HUES64 (cell line): ENCODE results near the gene PLCXD3.

Experiments
- H3K27ac ChIP-seq: 2 replicates; pipeline ENCODE4 v1.7.0; 2013; ENCODE audit warnings: low read depth, low read length, inconsistent platforms
- H3K27me3 ChIP-seq: 2 replicates; pipeline ENCODE4 v1.6.1; 2013; ENCODE audit warnings: mild to moderate bottlenecking, low read length; ENCODE audit not compliant: insufficient read depth
- H3K36me3 ChIP-seq: 2 replicates; pipeline ENCODE4 v1.6.1; 2013; ENCODE audit warnings: mild to moderate bottlenecking, low read length; ENCODE audit not compliant: insufficient read depth
- H3K4me1 ChIP-seq: 2 replicates; pipeline ENCODE4 v1.6.1; 2013; ENCODE audit warnings: mild to moderate bottlenecking, low read length, moderate library complexity; ENCODE audit not compliant: insufficient read depth
- H3K4me3 ChIP-seq: 2 replicates; pipeline ENCODE4 v1.5.1; 2013; ENCODE audit warnings: mild to moderate bottlenecking, low read length, moderate library complexity
- H3K9ac ChIP-seq: 2 replicates; pipeline ENCODE4 v1.6.1; 2013; ENCODE audit warnings: mild to moderate bottlenecking, low read depth, low read length
- H3K9me3 ChIP-seq: 2 replicates; pipeline ENCODE4 v1.6.1; 2013; ENCODE audit warnings: low read depth, low read length; ENCODE audit not compliant: insufficient read depth
- WGBS: fragments of 150-250, 120-280 bp; methylation state at CpG from one replicate; pipeline ENCODE4 v1.1.7; 2013; ENCODE audit warnings: missing lambda C conversion rate; 5-methylcytosine and 5-hydroxymethylcytosine counted together

Gene PLCXD3

DNA sequence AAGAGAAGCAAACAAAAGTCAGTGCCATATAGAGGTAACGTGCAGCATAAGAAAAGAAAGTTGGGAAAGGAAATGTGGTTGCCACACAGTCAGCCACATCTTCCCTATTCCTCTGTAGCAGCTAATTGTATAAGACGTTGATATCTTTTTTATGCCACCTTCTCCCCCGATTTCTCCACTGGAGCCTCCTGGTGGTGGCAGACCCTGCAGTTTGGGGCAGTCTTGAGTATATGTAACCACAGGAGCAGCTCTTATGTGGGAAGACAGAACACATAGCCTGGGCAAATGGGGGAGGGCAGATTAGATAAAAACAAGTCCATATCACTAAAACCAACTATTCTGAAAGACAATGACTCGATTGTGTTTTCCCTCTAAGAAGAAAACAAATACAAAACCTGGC is 99.7 kb downstream of the PLCXD3 start:
- Histone ChIP-seq H3K36me3 (no peaks in the 10 kb centered on the region), H3K4me1 (peaks cover 2% of the 10 kb centered on the region; the same call in 1 of the 2 replicates), H3K9ac (no peak overlapping the region), H3K27me3 (no peaks in the 10 kb centered on the region), H3K9me3 (no peaks in the 10 kb centered on the region), H3K27ac (no peak overlapping the region), H3K4me3 (no peak overlapping the region)
- WGBS, result 92% methylated on average over 4 of the region's 4 CpGs

DNA sequence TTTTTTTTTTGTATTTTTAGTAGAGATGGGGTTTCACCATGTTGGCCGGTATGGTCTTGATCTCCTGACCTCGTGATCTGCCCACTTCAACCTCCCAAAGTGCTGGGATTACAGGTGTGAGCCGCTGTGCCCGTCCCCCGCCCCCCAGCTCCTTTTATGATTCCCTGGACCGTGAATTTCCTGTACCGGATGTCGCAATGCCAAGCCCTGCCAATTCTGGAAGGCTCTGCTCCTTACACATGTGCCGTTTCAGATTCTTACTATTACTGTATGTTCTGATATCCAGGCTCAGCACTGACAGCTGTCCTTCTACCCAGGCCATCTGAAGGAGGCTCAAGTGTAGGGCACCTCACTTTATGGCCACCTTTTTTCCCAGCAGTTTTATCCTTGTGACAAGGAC is 100.1 kb downstream of the PLCXD3 start:
- WGBS, result 84% methylated on average over 9 of the region's 9 CpGs
- Histone ChIP-seq H3K9ac (no peak overlapping the region), H3K27me3 (no peaks in the 10 kb centered on the region), H3K27ac (no peak overlapping the region), H3K4me1 (peaks cover 2% of the 10 kb centered on the region; the same call in 1 of the 2 replicates), H3K36me3 (no peaks in the 10 kb centered on the region), H3K4me3 (no peak overlapping the region), H3K9me3 (no peaks in the 10 kb centered on the region)

DNA sequence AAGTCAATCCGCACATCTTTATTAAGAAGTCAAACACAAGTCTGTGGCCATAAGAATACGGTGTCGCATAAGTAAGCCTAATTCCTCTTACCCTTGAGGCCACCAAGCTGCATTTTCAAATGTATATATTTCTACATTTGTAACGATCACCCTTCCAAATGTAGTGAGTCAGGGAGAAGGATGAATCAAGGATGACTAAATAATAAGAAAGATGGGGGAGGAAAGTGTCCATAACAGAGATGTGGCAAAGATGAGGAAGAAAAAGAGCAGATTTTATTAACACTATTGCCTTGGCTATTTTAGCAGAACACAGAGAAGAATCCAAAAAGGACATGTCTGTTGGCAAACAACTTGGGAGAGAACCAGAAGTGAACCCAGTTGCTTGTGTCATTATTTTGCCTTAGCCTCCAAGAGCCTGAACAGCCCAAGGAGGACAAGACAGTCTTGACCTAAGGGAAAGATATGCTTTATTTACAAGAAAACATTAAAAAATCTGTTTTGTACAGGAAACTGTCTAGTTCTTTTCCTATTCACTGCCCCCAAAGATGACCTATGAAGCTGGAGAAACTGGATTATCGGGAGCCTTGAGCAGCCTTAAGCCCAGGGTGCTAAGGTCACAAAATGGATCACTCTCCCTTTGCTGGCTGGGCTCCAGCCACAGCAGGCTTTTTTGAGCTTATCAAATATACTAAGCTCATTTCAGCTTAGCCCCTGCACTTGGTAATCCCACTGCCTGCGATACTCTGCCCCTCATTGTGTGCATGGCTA is 101.5 kb downstream of the PLCXD3 start:
- no peak overlapping the region for H3K4me3 ChIP-seq
- H3K9ac ChIP-seq, result no peak overlapping the region
- H3K36me3 ChIP-seq, result no peaks in the 10 kb centered on the region
- no peaks in the 10 kb centered on the region for H3K4me1 ChIP-seq
- H3K27me3 ChIP-seq, result no peaks in the 10 kb centered on the region
- WGBS, result 94% methylated on average over 6 of the region's 6 CpGs
- no peak overlapping the region for H3K27ac ChIP-seq
- H3K9me3 ChIP-seq, result no peaks in the 10 kb centered on the region

DNA sequence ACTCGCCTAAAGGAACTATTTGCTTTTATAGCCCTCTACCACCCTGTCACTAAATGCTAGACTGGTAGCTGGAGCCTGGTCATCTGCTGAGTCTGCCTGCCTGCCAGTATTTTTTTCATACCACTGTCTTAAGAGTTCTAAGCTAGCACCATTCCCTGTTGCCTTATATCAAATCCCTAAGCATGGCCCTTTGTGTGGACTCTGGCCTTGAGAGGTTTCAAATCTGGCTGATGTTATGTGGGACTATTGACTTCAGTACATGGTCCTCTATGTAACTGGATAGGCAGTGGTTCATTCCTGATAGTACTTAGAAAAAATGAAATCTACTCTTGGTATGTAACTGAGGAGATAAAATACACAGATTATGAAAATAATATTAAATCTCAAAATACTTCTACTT is 103.5 kb downstream of the PLCXD3 start:
- no peaks in the 10 kb centered on the region for H3K9me3 ChIP-seq
- 91% methylated on average over 1 of the region's 1 CpG for WGBS
- H3K27me3 ChIP-seq, result no peaks in the 10 kb centered on the region
- H3K9ac ChIP-seq, result no peak overlapping the region
- no peaks in the 10 kb centered on the region for H3K4me1 ChIP-seq
- no peak overlapping the region for H3K4me3 ChIP-seq
- no peak overlapping the region for H3K27ac ChIP-seq
- no peaks in the 10 kb centered on the region for H3K36me3 ChIP-seq

DNA sequence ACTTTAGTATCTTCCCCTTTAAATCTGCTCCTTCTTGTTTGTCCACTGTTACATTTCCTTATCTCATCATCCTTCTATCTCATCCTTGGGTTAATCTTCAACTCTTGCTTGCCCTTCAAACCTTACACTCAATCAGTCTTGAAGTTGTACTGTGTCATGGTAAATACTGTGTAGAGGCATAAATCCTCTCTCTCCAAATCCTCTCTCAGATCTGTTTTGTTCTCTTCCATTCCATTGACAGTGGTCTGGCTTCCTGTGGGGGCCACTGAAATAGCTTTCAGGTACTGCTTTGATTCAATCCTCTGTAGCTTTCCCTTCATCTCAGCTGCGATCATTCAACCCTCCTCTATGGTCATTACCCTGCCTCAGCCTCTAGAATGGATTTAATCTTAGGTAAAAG is 104.0 kb downstream of the PLCXD3 start:
- H3K4me3 ChIP-seq, result no peak overlapping the region
- H3K36me3 ChIP-seq, result no peaks in the 10 kb centered on the region
- 71% methylated on average over 1 of the region's 1 CpG for WGBS
- H3K27me3 ChIP-seq, result no peaks in the 10 kb centered on the region
- no peak overlapping the region for H3K27ac ChIP-seq
- H3K4me1 ChIP-seq, result no peaks in the 10 kb centered on the region
- H3K9ac ChIP-seq, result no peak overlapping the region
- no peaks in the 10 kb centered on the region for H3K9me3 ChIP-seq

DNA sequence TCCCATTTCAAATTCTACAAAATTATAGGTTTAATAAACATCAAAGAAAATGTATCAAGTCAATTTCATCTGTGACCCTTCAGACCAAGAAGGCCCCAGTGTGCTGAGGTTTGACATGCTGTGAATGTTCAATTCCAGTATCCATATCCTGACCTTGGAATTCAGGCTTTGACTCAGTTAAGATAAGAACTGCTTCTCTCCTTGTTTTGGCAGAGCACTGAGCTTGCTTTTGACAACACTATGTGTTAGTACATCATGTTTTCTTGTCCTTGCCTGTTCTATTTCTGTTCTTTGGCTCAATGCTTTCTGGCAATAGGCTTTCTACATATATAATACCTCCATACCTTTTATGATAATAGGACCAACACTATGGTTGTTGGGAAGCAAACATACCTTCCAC is 105.6 kb downstream of the PLCXD3 start:
- 0 out of 2 replicates have a peak, but pooled peaks cover 1% of the 10 kb centered on the region for H3K9me3 ChIP-seq
- H3K4me3 ChIP-seq, result no peak overlapping the region
- H3K27me3 ChIP-seq, result no peaks in the 10 kb centered on the region
- no peak overlapping the region for H3K27ac ChIP-seq
- no peak overlapping the region for H3K9ac ChIP-seq
- no peaks in the 10 kb centered on the region for H3K4me1 ChIP-seq
- no peaks in the 10 kb centered on the region for H3K36me3 ChIP-seq

DNA sequence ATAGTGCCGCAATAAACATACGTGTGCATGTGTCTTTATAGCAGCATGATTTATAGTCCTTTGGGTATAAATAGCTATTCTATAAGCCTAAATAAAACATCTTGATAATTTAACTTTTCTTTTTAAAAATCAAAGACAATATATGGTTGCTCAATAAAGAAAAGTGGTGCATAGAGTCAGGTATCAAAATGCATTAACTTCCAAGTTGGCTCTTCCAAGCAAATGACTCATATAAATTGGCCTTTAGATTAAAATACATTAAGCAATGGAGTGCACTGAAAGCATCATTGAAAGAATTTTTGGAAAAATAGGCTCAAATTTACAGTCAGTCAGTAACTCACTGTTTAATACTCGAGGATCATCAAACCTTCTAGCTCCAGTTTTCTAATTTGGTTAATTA is 106.6 kb downstream of the PLCXD3 start:
- H3K4me1 ChIP-seq, result no peaks in the 10 kb centered on the region
- H3K4me3 ChIP-seq, result no peak overlapping the region
- H3K9me3 ChIP-seq, result peaks cover 5% of the 10 kb centered on the region; the same call in 1 of the 2 replicates
- no peak overlapping the region for H3K9ac ChIP-seq
- H3K36me3 ChIP-seq, result no peaks in the 10 kb centered on the region
- 100% methylated on average over 1 of the region's 3 CpGs for WGBS
- no peak overlapping the region for H3K27ac ChIP-seq
- no peaks in the 10 kb centered on the region for H3K27me3 ChIP-seq

DNA sequence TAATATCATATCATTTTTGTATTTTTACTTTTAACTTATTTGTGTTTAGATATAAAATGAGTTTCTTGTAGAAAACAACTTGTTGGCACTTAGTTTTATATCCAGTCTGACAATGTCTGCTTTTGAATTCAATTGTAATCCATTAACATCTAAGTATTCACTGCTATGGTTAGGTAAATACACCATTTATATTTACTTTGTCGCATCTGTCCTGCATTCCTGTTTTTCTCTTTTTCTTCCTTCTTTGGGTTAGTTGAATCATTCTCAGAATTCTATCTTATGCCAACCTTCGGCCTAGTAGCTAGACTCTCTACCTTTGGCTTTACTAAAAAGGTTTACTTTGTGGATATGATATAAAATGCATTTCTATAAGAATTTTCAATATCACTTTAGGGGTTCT is 107.6 kb downstream of the PLCXD3 start:
- Histone ChIP-seq H3K9ac (no peak overlapping the region), H3K9me3 (peaks cover 5% of the 10 kb centered on the region; the same call in 1 of the 2 replicates), H3K4me1 (no peaks in the 10 kb centered on the region), H3K27ac (no peak overlapping the region), H3K4me3 (no peak overlapping the region), H3K27me3 (no peaks in the 10 kb centered on the region), H3K36me3 (no peaks in the 10 kb centered on the region)
- WGBS, result 91% methylated on average over 1 of the region's 2 CpGs

DNA sequence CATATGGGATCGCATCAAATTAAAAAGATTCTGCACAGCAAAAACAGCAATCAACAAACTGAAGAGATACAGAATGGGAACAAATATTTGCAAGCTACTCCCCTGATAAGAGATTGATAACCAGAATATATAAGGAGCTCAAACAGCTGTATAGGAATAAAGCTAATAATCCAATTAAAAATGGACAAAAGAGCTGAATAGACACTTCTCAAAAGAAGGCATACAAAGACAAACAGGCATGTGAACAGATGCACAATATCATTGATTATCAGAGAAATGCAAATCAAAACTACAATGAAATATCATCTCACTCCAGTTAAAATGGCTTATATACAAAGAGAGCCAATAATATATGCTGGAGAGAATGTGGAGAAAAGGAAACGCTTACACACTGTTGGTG is 110.6 kb downstream of the PLCXD3 start:
- 100% methylated on average over 2 of the region's 2 CpGs for WGBS
- H3K4me3 ChIP-seq, result no peak overlapping the region
- H3K27ac ChIP-seq, result no peak overlapping the region
- H3K27me3 ChIP-seq, result no peaks in the 10 kb centered on the region
- H3K4me1 ChIP-seq, result no peaks in the 10 kb centered on the region
- H3K9me3 ChIP-seq, result peaks cover 13% of the 10 kb centered on the region
- no peak overlapping the region for H3K9ac ChIP-seq
- no peaks in the 10 kb centered on the region for H3K36me3 ChIP-seq

DNA sequence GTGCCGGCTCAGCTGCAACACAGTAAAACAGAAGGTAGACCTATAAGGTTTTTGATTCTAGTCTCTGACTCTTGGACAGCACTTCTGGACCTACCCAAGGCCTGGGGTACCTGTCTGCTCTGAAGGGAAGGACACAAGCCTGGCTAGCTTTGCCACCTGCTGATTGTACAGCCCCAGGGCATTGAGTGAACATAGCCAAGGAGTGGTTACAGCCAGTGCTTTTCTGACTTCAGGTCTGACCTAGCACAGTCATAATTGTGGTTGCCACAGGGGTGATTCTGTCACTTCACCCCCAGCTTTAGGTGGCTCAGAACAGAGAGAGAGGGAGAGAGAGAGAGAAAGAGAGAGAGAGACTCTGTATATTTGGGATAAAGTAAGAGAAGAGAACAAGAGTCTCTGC is 118.4 kb downstream of the PLCXD3 start:
- 92% methylated on average over 1 of the region's 1 CpG for WGBS
- peaks cover 8% of the 10 kb centered on the region; the same call in 1 of the 2 replicates for H3K9me3 ChIP-seq
- no peak overlapping the region for H3K4me3 ChIP-seq
- no peaks in the 10 kb centered on the region for H3K4me1 ChIP-seq
- no peak overlapping the region for H3K9ac ChIP-seq
- H3K27ac ChIP-seq, result no peak overlapping the region
- H3K27me3 ChIP-seq, result no peaks in the 10 kb centered on the region
- H3K36me3 ChIP-seq, result no peaks in the 10 kb centered on the region

DNA sequence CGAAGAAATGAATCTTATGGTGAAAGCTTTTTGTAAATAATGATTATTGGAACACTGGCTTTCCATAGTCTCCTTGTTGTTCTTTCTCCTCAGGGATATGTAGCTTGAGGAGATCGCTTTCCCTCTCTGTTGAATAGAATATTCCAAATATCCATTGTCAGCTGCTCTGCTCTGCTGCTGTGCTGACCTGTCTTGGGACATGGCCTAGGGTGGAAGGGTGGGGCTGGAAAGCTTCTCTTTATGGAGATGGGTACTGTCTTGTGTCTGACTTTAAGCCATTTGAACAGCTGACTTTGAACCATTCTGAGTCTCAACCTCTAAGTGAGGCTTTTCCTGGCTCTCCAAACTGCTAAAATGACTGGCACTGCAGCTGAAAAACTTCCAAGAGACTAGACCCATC is 135.8 kb downstream of the PLCXD3 start:
- Histone ChIP-seq H3K4me1 (no peaks in the 10 kb centered on the region), H3K36me3 (no peaks in the 10 kb centered on the region), H3K9ac (no peak overlapping the region), H3K27me3 (no peaks in the 10 kb centered on the region), H3K9me3 (no peaks in the 10 kb centered on the region), H3K27ac (no peak overlapping the region), H3K4me3 (no peak overlapping the region)
- WGBS, result 100% methylated on average over 2 of the region's 2 CpGs

DNA sequence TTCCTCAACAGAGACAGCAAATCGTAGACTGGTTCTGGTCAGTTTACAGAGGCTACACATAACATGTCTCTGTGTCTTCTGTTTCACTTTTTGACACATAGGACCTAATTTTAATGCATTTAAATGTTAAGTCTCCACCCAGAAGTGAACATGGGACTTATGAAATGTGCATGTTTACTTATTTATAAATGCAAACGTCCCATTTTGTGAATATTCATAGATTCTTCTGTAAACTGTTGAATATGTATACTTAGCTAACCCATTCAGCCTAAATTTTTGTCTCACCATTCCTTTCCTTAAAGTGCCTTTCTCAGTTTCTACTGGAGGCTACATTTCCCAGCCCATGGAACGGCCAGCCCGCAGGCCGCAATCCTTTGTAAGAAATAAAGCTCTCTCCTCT is 137.2 kb downstream of the PLCXD3 start:
- Histone ChIP-seq H3K4me1 (no peaks in the 10 kb centered on the region), H3K9ac (no peak overlapping the region), H3K9me3 (no peaks in the 10 kb centered on the region), H3K4me3 (no peak overlapping the region), H3K27ac (no peak overlapping the region), H3K36me3 (no peaks in the 10 kb centered on the region), H3K27me3 (no peaks in the 10 kb centered on the region)
- WGBS, result 94% methylated on average over 4 of the region's 5 CpGs
